OCI-LY7 (cell line): Measurements from ENCODE around the gene SRC. TPM values are rescaled to one million over a fixed set of nuclear protein-coding genes. Genes with fewer than 3 reads are reported as not detected.

Source experiments
- BruUV-seq: library from RNA; stranded (reverse); fragments of 400-500 nt; replicated peaks from 2 replicates; lab custom pipeline; 2021; lab: Mats Ljungman, UMichigan
- CTCF ChIA-PET: fragments of 300-600 bp; sonication (Branson Sonifier 250); formaldehyde crosslinking; loops from one replicate; lab custom pipeline; 2022; ENCODE audit warnings: antibody characterized with exemption; ENCODE audit not compliant: unreplicated experiment; lab: Charles Lee
- POLR2A ChIA-PET: fragments of 300-600 bp; sonication (Branson Sonifier 250); formaldehyde crosslinking; loops from one replicate; lab custom pipeline; 2022; ENCODE audit warnings: antibody characterized with exemption; lab: Charles Lee
- DNase-seq: peaks from one replicate; pipeline ENCODE4 v3.0.0-alpha.2; 2015; ENCODE audit warnings: low spot score
- H2AFZ ChIP-seq: fragments of 200-600 bp; sonication (generic), shearing (Covaris generic); 2 replicates; pipeline ENCODE4 v1.6.1; 2014; ENCODE audit warnings: mild to moderate bottlenecking, antibody characterized with exemption, low read length, moderate library complexity
- H3K27ac ChIP-seq: fragments of 200-600 bp; sonication (generic); 2 replicates; pipeline ENCODE4 v1.5.1; 2014; ENCODE audit warnings: mixed run types, low read depth, mild to moderate bottlenecking, moderate library complexity, low read length, inconsistent platforms; ENCODE audit not compliant: poor library complexity, severe bottlenecking
- H3K36me3 ChIP-seq: fragments of 200-600 bp; sonication (generic); 2 replicates; pipeline ENCODE4 v1.6.1; 2014; ENCODE audit warnings: mild to moderate bottlenecking, antibody characterized with exemption, low read length, moderate library complexity, mixed read lengths; ENCODE audit not compliant: insufficient read depth
- H3K4me1 ChIP-seq: fragments of 200-600 bp; sonication (generic); 2 replicates; pipeline ENCODE4 v1.5.1; 2014; ENCODE audit warnings: mild to moderate bottlenecking, low read length; ENCODE audit not compliant: insufficient read depth, poor library complexity, severe bottlenecking
- H3K4me2 ChIP-seq: fragments of 200-600 bp; sonication (generic); 2 replicates; pipeline ENCODE4 v1.6.1; 2014; ENCODE audit warnings: mild to moderate bottlenecking, low read length
- H3K4me3 ChIP-seq: fragments of 200-600 bp; sonication (generic); 2 replicates; pipeline ENCODE4 v1.5.1; 2014; ENCODE audit warnings: mild to moderate bottlenecking, low read depth, low read length; ENCODE audit not compliant: poor library complexity, severe bottlenecking
- H3K79me2 ChIP-seq: fragments of 200-600 bp; sonication (generic); 2 replicates; pipeline ENCODE4 v1.6.1; 2016; ENCODE audit warnings: low read depth, mild to moderate bottlenecking, low read length, moderate library complexity, mixed read lengths; ENCODE audit not compliant: insufficient read depth
- H3K9me2 ChIP-seq: fragments of 200-600 bp; sonication (generic); 2 replicates; pipeline ENCODE4 v1.6.1; 2016; ENCODE audit warnings: mild to moderate bottlenecking, low read length, mixed read lengths; ENCODE audit not compliant: insufficient read depth
- H3K9me3 ChIP-seq: fragments of 200-600 bp; sonication (generic); 2 replicates; pipeline ENCODE4 v1.6.1; 2014; ENCODE audit warnings: mild to moderate bottlenecking, mixed run types, low read length, mixed read lengths
- H4K20me1 ChIP-seq: fragments of 200-600 bp; sonication (generic); 2 replicates; pipeline ENCODE4 v1.6.1; 2014; ENCODE audit warnings: mild to moderate bottlenecking, antibody characterized with exemption, low read length, moderate library complexity, mixed read lengths; ENCODE audit not compliant: insufficient read depth
- CTCF ChIP-seq: fragments of 200-600 bp; sonication (generic); conservative IDR thresholded peaks from 2 replicates; pipeline ENCODE4 v1.5.1; 2014; ENCODE audit warnings: mild to moderate bottlenecking, antibody characterized with exemption, low read length, moderate library complexity, mixed read lengths
- EZH2phosphoT487 ChIP-seq: fragments of 200-600 bp; sonication (generic); IDR thresholded peaks from 2 replicates; pipeline ENCODE4 v1.6.1; 2018; ENCODE audit warnings: low read depth, borderline replicate concordance, mild to moderate bottlenecking, mixed run types, antibody characterized with exemption, low read length, moderate library complexity, mixed read lengths
- intact Hi-C: fragments of 100-400 bp; cut with micrococcal nuclease; formaldehyde crosslinking; loops from one replicate; pipeline ENCODE4 v1.10.0; 2022; ENCODE audit not compliant: unreplicated experiment
- total RNA-seq, 2 experiments: library from RNA; depleted of rRNA in 1 of 2; stranded (reverse); fragments of >200 nt in 1 of 2; shearing (Covaris generic) in 1 of 2; gene quantifications; 2 replicates each; pipeline ENCODE4 v1.2.3, GENCODE V29; 2014 to 2022

Gene SRC
- total RNA-seq, 2 experiments from 2014 or later = 0.72 to 3.7 TPM

GRCh38 chr20:37394543-37395409 lies 48.8 kb downstream of the SRC start:
- intact Hi-C loops = no loop called here
- no peaks in the 10 kb centered on the region for H4K20me1 ChIP-seq
- H3K79me2 ChIP-seq = no peaks in the 10 kb centered on the region
- no peaks in the 10 kb centered on the region for H3K4me1 ChIP-seq
- H3K4me3 ChIP-seq = no peak overlapping the region
- H2AFZ ChIP-seq = no peak overlapping the region
- H3K9me2 ChIP-seq = no peaks in the 10 kb centered on the region
- H3K36me3 ChIP-seq = no peaks in the 10 kb centered on the region
- BruUV-seq = no TSS peak
- ChIA-PET CTCF (no interaction called here), POLR2A (no interaction called here)
- TF ChIP-seq CTCF (no peak), EZH2phosphoT487 (no peak)
- H3K4me2 ChIP-seq = no peak overlapping the region
- no peak overlapping the region for H3K27ac ChIP-seq
- H3K9me3 ChIP-seq = no peaks in the 10 kb centered on the region
- DNase-seq = no peak

- no peaks in the 10 kb centered on the region for H4K20me1 ChIP-seq
- H3K9me3 ChIP-seq = no peaks in the 10 kb centered on the region
- TF ChIP-seq CTCF (no peak), EZH2phosphoT487 (no peak)
- H3K36me3 ChIP-seq = no peaks in the 10 kb centered on the region
- no peak overlapping the region for H3K4me2 ChIP-seq
- H3K27ac ChIP-seq = no peak overlapping the region
- CTCF ChIA-PET = no interaction called here
- intact Hi-C loops = no loop called here
- POLR2A ChIA-PET = no interaction called here
- no peak overlapping the region for H3K4me3 ChIP-seq
- H3K4me1 ChIP-seq = no peaks in the 10 kb centered on the region
- H3K9me2 ChIP-seq = no peaks in the 10 kb centered on the region
- no peak for DNase-seq
- BruUV-seq = no TSS peak
- no peaks in the 10 kb centered on the region for H3K79me2 ChIP-seq
- H2AFZ ChIP-seq = no peak overlapping the region
Measured at GRCh38 chr20:37395410-37395797, 49.5 kb downstream of the SRC start.

- Histone ChIP-seq H3K27ac (no peak overlapping the region), H3K9me3 (no peaks in the 10 kb centered on the region), H3K79me2 (no peaks in the 10 kb centered on the region), H3K4me1 (no peaks in the 10 kb centered on the region), H3K36me3 (no peaks in the 10 kb centered on the region), H4K20me1 (no peaks in the 10 kb centered on the region), H3K4me2 (no peak overlapping the region), H2AFZ (no peak overlapping the region), H3K4me3 (no peak overlapping the region), H3K9me2 (no peaks in the 10 kb centered on the region)
- no TSS peak for BruUV-seq
- intact Hi-C loops = no loop called here
- TF ChIP-seq EZH2phosphoT487 (no peak), CTCF (no peak)
- POLR2A ChIA-PET = no interaction called here
- CTCF ChIA-PET = no interaction called here
- DNase-seq = no peak
Measured at GRCh38 chr20:37395921-37396415, 50.0 kb downstream of the SRC start.
